MCF 10A (cell line): ENCODE results near the gene ZNF543. TPM values are rescaled to one million over a fixed set of nuclear protein-coding genes. Genes with fewer than 3 reads are reported as not detected.

Source experiments
- BruUV-seq: library from RNA; stranded (reverse); fragments of 400-500 nt; replicated peaks from 2 replicates; lab custom pipeline; 2021; lab: Mats Ljungman, UMichigan
- CTCF ChIA-PET: fragments of 300-600 bp; sonication (Branson Sonifier 250); formaldehyde crosslinking; extraction: SDS; loops from one replicate; lab custom pipeline; 2021; ENCODE audit warnings: antibody characterized with exemption, inconsistent platforms; lab: Yijun Ruan, JAX
- POLR2A ChIA-PET: fragments of 300-600, 350-650 bp; sonication (Branson Sonifier 250); formaldehyde crosslinking; extraction: SDS; loops from one replicate; lab custom pipeline; 2020; ENCODE audit warnings: antibody characterized with exemption, inconsistent platforms; lab: Yijun Ruan, JAX
- DNase-seq: peaks from one replicate; pipeline ENCODE4 v3.0.0-alpha.2; 2018; ENCODE audit not compliant: unreplicated experiment
- H3K27ac Mint-ChIP-seq: one replicate; pipeline ENCODE4 v1.8.0; 2022; ENCODE audit warnings: mild to moderate bottlenecking, low read depth, mixed read lengths; ENCODE audit not compliant: unreplicated experiment
- H3K27me3 Mint-ChIP-seq: one replicate; pipeline ENCODE4 v1.8.0; 2022; ENCODE audit warnings: mixed read lengths; ENCODE audit not compliant: insufficient read depth, unreplicated experiment
- H3K36me3 Mint-ChIP-seq: one replicate; pipeline ENCODE4 v1.8.0; 2022; ENCODE audit warnings: mild to moderate bottlenecking, moderate library complexity, mixed read lengths; ENCODE audit not compliant: insufficient read depth, unreplicated experiment
- H3K4me1 Mint-ChIP-seq: one replicate; pipeline ENCODE4 v1.8.0; 2022; ENCODE audit warnings: mixed read lengths; ENCODE audit not compliant: insufficient read depth, unreplicated experiment
- H3K4me3 Mint-ChIP-seq: one replicate; pipeline ENCODE4 v1.8.0; 2022; ENCODE audit warnings: mild to moderate bottlenecking, moderate library complexity, mixed read lengths; ENCODE audit not compliant: unreplicated experiment
- H3K9me3 Mint-ChIP-seq: one replicate; pipeline ENCODE4 v1.8.0; 2022; ENCODE audit warnings: mixed read lengths; ENCODE audit not compliant: unreplicated experiment
- CTCF ChIP-seq: fragments of 200-600 bp; IDR thresholded peaks from one replicate; pipeline ENCODE4 v1.8.0; 2022; ENCODE audit warnings: antibody characterized with exemption, mild to moderate bottlenecking; ENCODE audit not compliant: unreplicated experiment
- intact Hi-C: fragments of 100-400 bp; cut with micrococcal nuclease; formaldehyde crosslinking; loops from 2 replicates; pipeline ENCODE4 v1.14.1; 2022
- total RNA-seq: library from RNA; stranded (reverse); gene quantifications from 2 replicates; pipeline ENCODE4 v1.2.3, GENCODE V29; 2022

Gene ZNF543
- total RNA-seq, 1 experiment from 2014 or later: 9.2 TPM

DNA sequence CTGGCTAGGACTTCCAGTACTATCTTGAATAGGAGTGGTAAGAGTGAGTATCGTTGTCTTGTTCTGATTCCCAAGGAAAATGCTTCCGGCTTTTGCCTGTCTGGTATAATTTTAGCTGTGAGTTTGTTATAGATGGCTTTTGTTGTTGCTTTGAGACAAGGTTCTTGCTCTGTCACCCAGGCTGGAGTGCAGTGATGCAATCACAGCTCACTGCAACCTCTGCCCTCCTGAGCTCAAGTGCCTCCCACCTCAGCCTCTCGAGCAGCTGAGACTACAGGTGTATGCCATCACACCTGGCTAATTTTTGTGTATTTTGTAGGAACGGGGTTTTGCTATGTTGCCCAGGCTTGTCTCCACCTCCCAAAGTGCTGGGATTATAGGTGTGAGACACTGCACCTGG lies 6.1 kb upstream of the ZNF543 start:
- intact Hi-C loops: no loop called here
- ChIA-PET POLR2A (interaction anchor here (0.9 to 4.1 kb wide), 3 partner anchors 9 to 30 kb away, joined by 3 to 14 read pairs (median 7); no protein-coding TSS in a partner anchor), CTCF (interaction anchor here (0.6 to 1.9 kb wide), 2 partner anchors 13 to 90 kb away, joined by 4 to 6 read pairs; no protein-coding TSS in a partner anchor)
- peaks cover 15% of the 10 kb centered on the region for H3K27me3 Mint-ChIP-seq
- BruUV-seq: no TSS peak
- H3K36me3 Mint-ChIP-seq: peaks cover 6% of the 10 kb centered on the region
- no peaks in the 10 kb centered on the region for H3K4me1 Mint-ChIP-seq
- no peak overlapping the region for H3K4me3 Mint-ChIP-seq
- DNase-seq: no peak
- peaks cover 6% of the 10 kb centered on the region for H3K9me3 Mint-ChIP-seq
- TF ChIP-seq CTCF: no peak
- H3K27ac Mint-ChIP-seq: no peak overlapping the region

DNA sequence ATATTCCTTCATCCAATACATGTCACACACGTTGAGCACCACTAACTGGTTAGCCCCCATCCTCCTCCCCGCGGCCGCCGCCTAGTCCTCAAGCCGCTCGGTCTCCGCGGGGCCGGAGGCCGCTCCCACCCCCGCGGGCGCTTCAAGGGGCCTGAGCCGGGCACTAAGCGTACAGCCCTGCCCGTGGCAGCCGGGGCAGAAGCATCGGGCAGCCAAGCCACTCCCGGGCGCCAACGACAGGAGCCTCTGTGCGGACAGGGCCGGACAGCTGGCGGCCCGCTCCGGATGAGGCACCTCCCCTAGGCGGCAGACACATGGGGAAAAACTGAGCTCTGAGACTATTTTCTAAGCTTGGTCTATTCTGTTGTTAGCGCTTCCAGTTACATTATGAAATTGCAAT lies 2.8 kb upstream of the ZNF543 start:
- no peak for TF ChIP-seq CTCF
- intact Hi-C loops: no loop called here
- H3K36me3 Mint-ChIP-seq: no peaks in the 10 kb centered on the region
- CTCF ChIA-PET: interaction anchor here (0.6 to 1.8 kb wide), 3 partner anchors 15 to 112 kb away, joined by 4 to 6 read pairs (median 5); no protein-coding TSS in a partner anchor
- POLR2A ChIA-PET: interaction anchor here (0.7 to 4.1 kb wide), 2 partner anchors 15 to 31 kb away, joined by 4 to 14 read pairs; no protein-coding TSS in a partner anchor
- DNase-seq: no peak
- no peak overlapping the region for H3K27ac Mint-ChIP-seq
- peaks cover 7% of the 10 kb centered on the region for H3K4me1 Mint-ChIP-seq
- H3K4me3 Mint-ChIP-seq: no peak overlapping the region
- BruUV-seq: no TSS peak
- H3K9me3 Mint-ChIP-seq: no peaks in the 10 kb centered on the region
- H3K27me3 Mint-ChIP-seq: peaks cover 15% of the 10 kb centered on the region

DNA sequence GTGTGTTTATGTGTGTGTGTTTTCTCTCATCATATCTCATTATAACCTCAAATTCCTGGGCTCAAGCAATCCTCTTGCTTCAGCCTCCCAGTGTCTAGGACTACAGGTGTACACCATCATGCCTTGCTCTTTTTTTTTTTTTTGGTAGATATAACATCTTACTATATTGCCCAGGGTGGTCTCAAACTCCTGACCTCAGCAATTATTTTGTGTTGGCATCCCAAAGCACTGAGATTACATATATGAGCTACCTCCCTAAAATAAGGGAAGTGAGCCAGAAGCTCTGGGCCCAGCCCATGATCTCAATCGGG lies 448 bp upstream of the ZNF543 start:
- H3K9me3 Mint-ChIP-seq: no peaks in the 10 kb centered on the region
- peak overlapping the region; percentile 88 for H3K27ac Mint-ChIP-seq
- peaks cover 18% of the 10 kb centered on the region for H3K36me3 Mint-ChIP-seq
- ChIA-PET POLR2A (interaction anchor here (0.6 to 4.2 kb wide), 14 partner anchors 9 to 116 kb away, joined by 3 to 42 read pairs (median 4); partner anchors contain the start of genes ZNF17, ZNF304 and ZNF548), CTCF (interaction anchor here (0.7 kb wide), 1 partner anchor 143 kb away, joined by 3 read pairs; no protein-coding TSS in a partner anchor)
- no peak for TF ChIP-seq CTCF
- intact Hi-C loops: loop anchor here (2.0 kb wide), 2 partner anchors 17 to 79 kb away; partner anchors contain the start of gene ZNF805
- peak overlapping the region; percentile 81 for H3K4me3 Mint-ChIP-seq
- peaks cover 10% of the 10 kb centered on the region for H3K27me3 Mint-ChIP-seq
- DNase-seq: no peak
- BruUV-seq: TSS peak; percentile 98
- H3K4me1 Mint-ChIP-seq: peaks cover 12% of the 10 kb centered on the region

DNA sequence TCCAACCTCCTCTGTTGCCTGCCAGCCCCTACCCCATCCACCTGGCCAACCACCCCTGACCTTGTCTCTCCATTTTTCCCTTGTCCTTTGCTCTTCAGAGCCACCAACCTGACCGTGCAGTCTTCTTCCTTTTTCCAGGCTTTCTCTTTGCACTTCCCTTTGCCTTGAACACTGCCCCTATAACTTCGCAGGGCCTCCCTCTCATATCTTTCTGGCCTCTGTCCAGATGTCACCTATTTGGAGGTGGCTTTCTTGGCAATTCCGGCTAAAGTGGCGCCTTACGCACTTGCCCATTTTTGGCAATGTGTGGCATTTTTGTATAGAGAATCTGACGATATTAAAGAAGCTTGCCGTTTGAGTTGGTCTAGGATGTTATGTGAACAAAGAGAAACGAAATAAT lies 844 bp downstream of the ZNF543 start:
- CTCF ChIA-PET: interaction anchor here (0.6 to 1.2 kb wide), 5 partner anchors 9 to 160 kb away, joined by 3 to 4 read pairs (median 3); partner anchors contain the start of gene ZNF460
- H3K36me3 Mint-ChIP-seq: peaks cover 31% of the 10 kb centered on the region
- no peaks in the 10 kb centered on the region for H3K9me3 Mint-ChIP-seq
- no peak for DNase-seq
- intact Hi-C loops: loop anchor here (1.0 to 2.0 kb wide), 3 partner anchors 18 to 80 kb away; partner anchors contain the start of genes ZNF460 and ZNF805
- TF ChIP-seq CTCF: no peak
- BruUV-seq: no TSS peak
- POLR2A ChIA-PET: interaction anchor here (0.6 to 4.2 kb wide), 19 partner anchors 9 to 157 kb away, joined by 3 to 42 read pairs (median 3); partner anchors contain the start of genes ZNF264, ZNF304, ZNF460 and ZNF548
- peaks cover 12% of the 10 kb centered on the region for H3K4me1 Mint-ChIP-seq
- peak overlapping the region; percentile 88 for H3K27ac Mint-ChIP-seq
- H3K27me3 Mint-ChIP-seq: no peaks in the 10 kb centered on the region
- H3K4me3 Mint-ChIP-seq: peak overlapping the region; percentile 81
